Breast epithelium (tissue), 4 donors: Measurements from ENCODE around the gene STXBP6. TPM values are rescaled to one million over a fixed set of nuclear protein-coding genes. Genes with fewer than 3 reads are reported as not detected.

ENCODE experiments used
- DNase-seq, 2 donors: peaks; one replicate each; pipeline ENCODE4 v3.0.0-alpha.2; 2019; ENCODE audit warnings: low spot score in 2 of 2
- H3K27ac ChIP-seq, 2 donors: fragments of 200-600 bp; sonication (generic) in 1 of 2; one replicate each; pipeline ENCODE4 v1.5.1; 2016 to 2019; ENCODE audit warnings: mild to moderate bottlenecking in 1 of 2
- H3K27me3 ChIP-seq, 2 donors: fragments of 200-600 bp; sonication (generic) in 1 of 2; one replicate each; pipeline versions ENCODE4 v1.5.1 to v1.6.0; 2017 to 2019; ENCODE audit warnings: control low read depth in 1 of 2, mild to moderate bottlenecking in 1 of 2
- H3K36me3 ChIP-seq: fragments of 200-600 bp; one replicate; pipeline ENCODE4 v1.5.1; 2019
- H3K4me1 ChIP-seq, 2 donors: fragments of 200-600 bp; sonication (generic); one replicate each; pipeline ENCODE4 v1.5.1; 2016 to 2019; ENCODE audit warnings: control low read depth in 1 of 2
- H3K4me3 ChIP-seq, 3 donors: fragments of 200-600 bp; sonication (generic); 1 replicate in 2 of 3; 2 replicates in 1 of 3; pipeline ENCODE4 v1.5.1; 2016 to 2019; ENCODE audit warnings: mild to moderate bottlenecking in 3 of 3, moderate library complexity in 2 of 3
- H3K9me3 ChIP-seq, 2 donors: fragments of 200-600 bp; sonication (generic) in 1 of 2; one replicate each; pipeline ENCODE4 v1.5.1; 2016 to 2019; ENCODE audit warnings: control low read depth in 1 of 2
- POLR2A ChIP-seq: fragments of 450-650 bp; IDR thresholded peaks from one replicate; pipeline ENCODE4 v1.6.1; 2016; ENCODE audit warnings: antibody characterized with exemption, mild to moderate bottlenecking, moderate library complexity
- POLR2AphosphoS5 ChIP-seq, 3 donors: sonication (generic); formaldehyde crosslinking; IDR thresholded peaks; one replicate each; pipeline ENCODE4 v1.6.1; 2017; ENCODE audit warnings: antibody characterized with exemption in 3 of 3
- intact Hi-C: fragments of 100-400 bp; cut with DNase I; formaldehyde crosslinking; loops from one replicate; pipeline ENCODE4 v1.15.1; 2023; ENCODE audit warnings: low total_unique reads
- total RNA-seq, 3 donors: library from RNA; depleted of rRNA; stranded (reverse); fragments of >200 nt; gene quantifications; one replicate each; pipeline ENCODE4 v1.1.0, GENCODE V29; 2016
- TF ChIP-seq, protein P1 (sequence below), 3 donors: fragments of 450-650 bp; IDR thresholded peaks; one replicate each; pipeline ENCODE4 v1.5.1; 2016 to 2017; ENCODE audit warnings: antibody characterized with exemption in 3 of 3, mild to moderate bottlenecking in 3 of 3, moderate library complexity in 3 of 3

Gene STXBP6
- total RNA-seq, 3 donors from 2014 or later: 2.6 to 8.3 (median 5.3) TPM

GRCh38 chr14:24913021-24913420, 136.9 kb downstream of the STXBP6 start:
- no peak for DNase-seq
- intact Hi-C loops: no loop called here
- Histone ChIP-seq H3K27ac (no peak overlapping the region), H3K36me3 (no peaks in the 10 kb centered on the region), H3K27me3 (no peaks in the 10 kb centered on the region), H3K9me3 (no peaks in the 10 kb centered on the region), H3K4me3 (no peak overlapping the region), H3K4me1 (no peaks in the 10 kb centered on the region)
- TF ChIP-seq, protein P1, sequence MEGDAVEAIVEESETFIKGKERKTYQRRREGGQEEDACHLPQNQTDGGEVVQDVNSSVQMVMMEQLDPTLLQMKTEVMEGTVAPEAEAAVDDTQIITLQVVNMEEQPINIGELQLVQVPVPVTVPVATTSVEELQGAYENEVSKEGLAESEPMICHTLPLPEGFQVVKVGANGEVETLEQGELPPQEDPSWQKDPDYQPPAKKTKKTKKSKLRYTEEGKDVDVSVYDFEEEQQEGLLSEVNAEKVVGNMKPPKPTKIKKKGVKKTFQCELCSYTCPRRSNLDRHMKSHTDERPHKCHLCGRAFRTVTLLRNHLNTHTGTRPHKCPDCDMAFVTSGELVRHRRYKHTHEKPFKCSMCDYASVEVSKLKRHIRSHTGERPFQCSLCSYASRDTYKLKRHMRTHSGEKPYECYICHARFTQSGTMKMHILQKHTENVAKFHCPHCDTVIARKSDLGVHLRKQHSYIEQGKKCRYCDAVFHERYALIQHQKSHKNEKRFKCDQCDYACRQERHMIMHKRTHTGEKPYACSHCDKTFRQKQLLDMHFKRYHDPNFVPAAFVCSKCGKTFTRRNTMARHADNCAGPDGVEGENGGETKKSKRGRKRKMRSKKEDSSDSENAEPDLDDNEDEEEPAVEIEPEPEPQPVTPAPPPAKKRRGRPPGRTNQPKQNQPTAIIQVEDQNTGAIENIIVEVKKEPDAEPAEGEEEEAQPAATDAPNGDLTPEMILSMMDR (IDR thresholded peaks at IDR 0.05): no peak
- no peak for TF ChIP-seq POLR2A
- TF ChIP-seq POLR2AphosphoS5 (IDR thresholded peaks at IDR 0.05): no peak

- Histone ChIP-seq H3K4me3 (no peak overlapping the region), H3K27ac (no peak overlapping the region), H3K4me1 (no peaks in the 10 kb centered on the region), H3K9me3 (no peaks in the 10 kb centered on the region), H3K36me3 (no peaks in the 10 kb centered on the region), H3K27me3 (no peaks in the 10 kb centered on the region)
- intact Hi-C loops: no loop called here
- TF ChIP-seq, protein P1 (IDR thresholded peaks at IDR 0.05): no peak
- TF ChIP-seq POLR2A: no peak
- TF ChIP-seq POLR2AphosphoS5 (IDR thresholded peaks at IDR 0.05): no peak
- no peak for DNase-seq
These were observed 138.4 kb downstream of the STXBP6 start for GRCh38 chr14:24911324-24912109.

- H3K27me3 ChIP-seq: no peaks in the 10 kb centered on the region
- intact Hi-C loops: no loop called here
These were observed 139.4 kb downstream of the STXBP6 start for GRCh38 chr14:24910408-24910986.

GRCh38 chr14:24909523-24910302, 140.2 kb downstream of the STXBP6 start:
- no peak overlapping the region for H3K4me3 ChIP-seq
- intact Hi-C loops: no loop called here
- no peak for DNase-seq
- no peaks in the 10 kb centered on the region for H3K4me1 ChIP-seq
- TF ChIP-seq POLR2A (no peak), POLR2AphosphoS5 (IDR thresholded peaks at IDR 0.05) (no peak)
- TF ChIP-seq, protein P1 (IDR thresholded peaks at IDR 0.05): no peak
- no peak overlapping the region for H3K27ac ChIP-seq
- H3K9me3 ChIP-seq: no peaks in the 10 kb centered on the region
- H3K36me3 ChIP-seq: no peaks in the 10 kb centered on the region
- no peaks in the 10 kb centered on the region for H3K27me3 ChIP-seq

More at GRCh38 chr14:24910408-24910986, 139.4 kb downstream of the STXBP6 start:
- Histone ChIP-seq H3K9me3 (no peaks in the 10 kb centered on the region), H3K4me3 (no peak overlapping the region), H3K36me3 (no peaks in the 10 kb centered on the region), H3K4me1 (no peaks in the 10 kb centered on the region), H3K27ac (no peak overlapping the region)
- no peak for DNase-seq
- no peak for TF ChIP-seq POLR2AphosphoS5 (IDR thresholded peaks at IDR 0.05)
- TF ChIP-seq, protein P1 (IDR thresholded peaks at IDR 0.05): no peak
- TF ChIP-seq POLR2A: no peak
